NCI-H526 treated with DMSO at 0.1 percent for 48 hours (cell line): Measurements from ENCODE around the gene SIX3.

ENCODE experiments used
- DNase-seq: peaks from one replicate; lab custom pipeline; 2025; lab: John Stamatoyannopoulos, UW

SIX3 gene

DNA sequence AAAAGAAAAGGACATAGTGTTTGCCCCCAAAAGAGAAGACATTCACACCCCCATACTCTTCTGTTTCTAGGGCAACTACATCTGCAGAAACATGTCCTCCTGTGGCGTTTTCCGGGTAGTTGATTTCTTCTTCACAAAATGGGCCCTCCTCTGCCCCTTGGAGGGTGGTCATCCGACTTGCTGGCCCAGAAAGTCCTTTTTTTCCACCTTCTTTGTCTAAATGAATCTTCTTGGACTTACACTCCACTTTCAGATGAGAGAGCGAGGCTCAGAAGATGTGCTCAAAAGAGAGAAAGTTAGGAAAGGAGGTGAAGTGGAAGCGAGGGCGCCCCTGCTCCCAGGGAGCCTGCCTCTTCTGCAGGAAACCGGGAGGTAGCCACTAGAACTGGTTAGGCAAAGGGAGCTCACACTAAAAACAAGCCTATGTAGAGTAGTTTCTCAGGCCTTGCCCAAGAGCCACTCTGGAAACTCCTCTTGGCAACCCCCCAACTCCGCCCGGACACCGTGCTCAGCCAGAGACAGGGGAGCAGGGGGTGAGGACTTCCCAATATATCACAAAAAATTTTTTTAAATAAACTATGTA, 10.2 kb upstream of the SIX3 start:
- no peak for DNase-seq

DNA sequence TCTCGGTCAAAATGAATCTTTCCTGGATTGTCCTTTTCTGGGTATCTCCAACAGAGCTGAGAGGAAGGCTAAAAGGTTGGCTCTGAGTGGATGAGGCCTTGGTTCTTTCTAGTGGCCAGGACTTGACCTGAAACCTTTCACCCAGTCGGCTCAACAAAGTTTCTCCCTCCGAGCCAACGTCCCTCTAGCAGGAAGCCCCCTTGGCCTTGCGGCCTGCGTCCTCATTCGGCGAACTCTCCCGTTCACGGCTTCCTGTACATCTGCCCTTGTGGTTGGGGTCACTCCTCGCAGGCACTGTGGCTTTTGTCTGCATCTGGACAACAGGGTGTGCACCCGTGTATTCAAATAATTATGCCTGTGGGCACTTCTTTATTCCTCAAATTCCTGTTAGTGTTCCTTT, 9.4 kb upstream of the SIX3 start:
- DNase-seq, result no peak

DNA sequence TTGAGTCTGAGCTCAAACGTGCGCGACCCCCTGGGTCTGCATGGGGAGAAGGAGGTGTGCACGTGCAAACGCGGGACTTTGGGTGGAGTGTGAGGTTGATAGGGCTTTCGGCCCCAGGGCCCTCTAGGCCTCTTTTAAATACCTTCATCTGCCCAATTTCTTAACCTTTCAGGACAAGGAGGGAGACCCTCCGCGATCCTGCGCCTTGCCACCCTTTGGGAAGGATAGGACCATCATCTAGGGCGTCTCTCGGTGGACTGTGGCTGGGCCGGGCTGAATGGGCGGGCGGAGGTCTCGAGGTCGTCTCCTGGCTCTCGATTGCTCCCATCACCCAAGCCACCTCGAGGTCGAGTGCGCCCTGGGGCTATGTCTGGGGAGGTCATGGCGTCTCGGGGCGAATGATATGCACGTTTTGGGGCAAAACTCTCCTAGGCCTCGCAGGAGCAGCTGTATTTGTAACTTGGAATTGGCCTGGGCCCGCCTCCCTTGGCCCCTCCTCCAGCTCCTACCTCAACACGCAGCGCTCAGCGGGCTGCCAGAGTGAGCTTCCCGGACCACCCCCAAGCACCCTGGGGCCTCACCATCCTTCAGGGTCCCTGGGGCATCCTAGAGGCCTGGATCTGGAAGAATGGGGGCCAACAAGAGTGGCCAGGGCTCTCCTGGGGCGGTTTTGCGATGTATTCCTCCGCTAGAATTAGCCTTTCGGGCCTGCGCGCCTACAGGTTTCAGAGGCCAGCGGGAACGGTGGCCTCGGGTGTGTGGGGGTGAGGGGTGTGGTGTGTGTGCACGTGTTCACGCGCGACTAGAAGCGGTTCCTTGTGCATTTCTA, 8.7 kb upstream of the SIX3 start:
- no peak for DNase-seq

DNA sequence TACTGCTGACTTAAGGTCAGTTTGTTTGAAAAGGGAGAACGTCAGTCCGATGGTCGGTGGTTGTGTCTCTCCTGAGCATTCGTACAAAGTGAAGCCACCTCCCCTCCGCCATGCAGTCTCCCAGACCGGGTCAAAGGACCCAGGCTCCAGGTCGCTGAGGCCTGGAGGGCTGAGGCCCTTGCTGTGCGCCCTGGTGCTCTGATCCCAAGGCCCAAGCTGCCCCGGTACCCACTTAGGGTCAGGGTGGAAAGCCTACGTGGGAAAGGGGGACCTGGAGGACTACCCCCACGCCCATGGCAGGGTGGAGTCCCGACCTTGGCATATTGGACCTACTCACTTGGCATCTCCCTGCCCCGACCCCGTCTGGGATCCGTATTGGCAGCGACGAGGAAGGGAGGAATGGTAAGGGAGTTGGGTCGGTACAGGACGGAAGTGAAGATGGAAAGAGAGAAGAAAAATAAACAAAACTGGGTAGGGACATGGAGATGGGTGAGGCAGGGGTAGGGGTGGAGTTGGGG, 8.0 kb upstream of the SIX3 start:
- DNase-seq, result no peak

DNA sequence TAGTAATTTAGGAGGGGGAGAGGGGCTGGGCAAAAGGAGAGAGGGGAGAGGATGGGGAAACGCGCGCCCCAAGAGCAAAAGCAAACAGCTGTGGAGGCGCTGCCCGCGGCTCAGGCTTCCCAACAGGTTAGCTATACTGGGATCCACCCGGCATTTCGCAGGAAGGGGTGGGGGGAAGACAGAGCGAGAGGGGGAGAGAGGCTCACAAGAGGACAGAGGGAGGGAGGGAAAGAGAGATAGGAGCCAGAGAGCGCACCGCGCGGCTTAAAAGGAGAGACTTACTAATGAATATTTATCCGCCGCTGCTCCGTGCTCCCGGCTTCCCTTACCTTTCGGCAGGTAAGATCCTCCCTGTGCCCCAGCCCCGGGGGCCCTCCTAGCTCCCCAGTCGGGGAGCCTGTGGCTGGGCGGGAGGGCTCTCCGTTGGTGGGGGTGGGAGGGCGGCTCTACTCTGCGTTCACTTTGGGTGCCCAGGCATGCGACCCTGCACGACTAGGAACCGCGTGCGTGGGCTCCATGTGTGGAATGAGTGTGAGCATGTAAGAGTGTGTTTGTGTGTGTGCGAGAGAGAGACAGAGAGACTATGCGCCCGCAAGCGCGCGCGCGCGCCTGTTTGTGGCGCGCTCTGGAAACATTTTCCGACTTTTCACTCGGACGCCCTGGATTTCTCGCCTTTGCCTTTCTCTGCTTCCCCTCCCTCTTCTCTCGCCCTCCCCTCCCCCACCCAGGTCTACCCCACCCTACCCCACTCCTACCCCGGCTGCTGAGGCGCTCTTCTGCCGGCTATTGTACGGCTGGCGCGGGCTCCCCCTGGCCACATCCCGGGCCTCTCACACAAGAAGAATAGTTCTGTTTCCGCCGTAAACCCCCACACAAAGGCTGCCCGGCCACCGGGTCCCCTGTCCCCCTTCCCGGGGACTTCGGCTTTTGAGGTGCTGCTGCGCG, 7.2 kb upstream of the SIX3 start:
- no peak for DNase-seq

DNA sequence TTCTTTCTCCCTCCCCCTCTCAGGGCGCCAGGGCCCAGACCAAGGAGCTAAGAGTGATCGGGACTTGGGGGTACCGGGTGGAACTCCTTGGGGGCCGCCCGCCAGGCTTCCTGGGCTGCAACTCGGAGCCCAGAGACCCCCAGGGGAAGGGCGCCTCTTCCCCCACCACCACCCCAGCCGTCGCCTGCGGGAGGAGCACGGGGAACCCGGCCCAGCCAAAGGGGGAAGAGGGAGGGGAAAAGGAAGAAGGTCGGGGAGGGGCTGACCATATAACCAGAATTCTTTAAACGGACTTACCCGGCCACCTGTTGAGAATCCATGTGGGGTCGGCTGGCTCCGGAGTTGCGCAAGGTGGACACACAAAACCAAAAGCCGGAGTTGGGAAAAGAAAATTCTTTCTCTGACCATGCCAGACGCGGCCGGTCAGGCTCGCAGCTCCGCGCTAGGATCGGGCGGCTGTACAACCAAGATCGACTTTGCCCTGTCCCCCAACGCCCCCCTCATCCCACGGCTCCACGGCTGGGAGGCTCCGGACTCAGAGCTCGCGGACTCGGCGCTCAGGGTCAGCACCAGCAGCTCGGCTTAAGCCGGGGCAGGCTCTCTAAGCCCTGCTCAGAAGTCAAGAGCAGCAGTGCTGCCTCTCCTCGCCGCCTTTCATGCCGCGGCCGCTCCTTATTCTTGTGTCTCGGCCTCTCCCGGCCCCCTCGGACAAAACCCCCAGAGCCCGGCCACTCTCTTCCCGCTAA, 6.3 kb upstream of the SIX3 start:
- no peak for DNase-seq

DNA sequence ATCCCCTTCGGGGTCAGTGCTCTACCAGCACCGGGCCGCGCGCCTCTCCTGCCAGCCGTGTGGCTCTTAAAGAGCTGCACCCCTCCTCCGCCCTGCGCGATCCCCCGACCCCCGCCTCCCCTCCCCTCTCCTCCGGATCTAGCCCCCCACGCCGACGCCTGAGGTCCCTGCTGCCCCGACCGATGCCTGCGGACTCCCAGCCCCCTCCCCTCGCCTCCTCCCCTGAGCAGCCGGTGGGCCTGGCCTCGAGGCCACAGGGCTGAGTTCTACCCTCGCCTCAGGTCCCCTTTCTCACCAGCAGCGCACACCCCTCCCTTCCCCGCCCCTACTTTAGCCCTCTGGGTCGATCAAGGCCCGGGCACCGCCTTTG, 5.8 kb upstream of the SIX3 start:
- DNase-seq, result no peak

DNA sequence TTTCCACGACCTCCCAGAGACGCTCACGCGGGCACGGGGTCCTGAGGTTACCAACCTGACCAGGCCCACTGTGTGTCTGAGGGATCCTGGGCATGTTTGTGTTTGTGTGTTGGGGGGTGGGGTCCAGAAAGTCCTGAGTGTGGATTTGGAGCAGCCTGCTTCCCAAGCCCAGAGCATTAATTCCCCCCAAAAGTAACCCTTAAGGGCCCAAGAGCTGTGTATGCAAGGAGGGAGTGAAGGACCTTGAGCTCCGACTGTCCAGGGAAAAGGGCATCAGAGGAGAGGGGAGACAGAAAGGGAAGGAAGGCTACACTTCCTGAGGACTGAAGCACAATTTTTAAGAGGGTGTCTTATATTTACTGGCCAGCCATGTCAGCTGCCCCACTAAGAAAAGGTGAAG, 5.2 kb upstream of the SIX3 start:
- DNase-seq, result no peak

DNA sequence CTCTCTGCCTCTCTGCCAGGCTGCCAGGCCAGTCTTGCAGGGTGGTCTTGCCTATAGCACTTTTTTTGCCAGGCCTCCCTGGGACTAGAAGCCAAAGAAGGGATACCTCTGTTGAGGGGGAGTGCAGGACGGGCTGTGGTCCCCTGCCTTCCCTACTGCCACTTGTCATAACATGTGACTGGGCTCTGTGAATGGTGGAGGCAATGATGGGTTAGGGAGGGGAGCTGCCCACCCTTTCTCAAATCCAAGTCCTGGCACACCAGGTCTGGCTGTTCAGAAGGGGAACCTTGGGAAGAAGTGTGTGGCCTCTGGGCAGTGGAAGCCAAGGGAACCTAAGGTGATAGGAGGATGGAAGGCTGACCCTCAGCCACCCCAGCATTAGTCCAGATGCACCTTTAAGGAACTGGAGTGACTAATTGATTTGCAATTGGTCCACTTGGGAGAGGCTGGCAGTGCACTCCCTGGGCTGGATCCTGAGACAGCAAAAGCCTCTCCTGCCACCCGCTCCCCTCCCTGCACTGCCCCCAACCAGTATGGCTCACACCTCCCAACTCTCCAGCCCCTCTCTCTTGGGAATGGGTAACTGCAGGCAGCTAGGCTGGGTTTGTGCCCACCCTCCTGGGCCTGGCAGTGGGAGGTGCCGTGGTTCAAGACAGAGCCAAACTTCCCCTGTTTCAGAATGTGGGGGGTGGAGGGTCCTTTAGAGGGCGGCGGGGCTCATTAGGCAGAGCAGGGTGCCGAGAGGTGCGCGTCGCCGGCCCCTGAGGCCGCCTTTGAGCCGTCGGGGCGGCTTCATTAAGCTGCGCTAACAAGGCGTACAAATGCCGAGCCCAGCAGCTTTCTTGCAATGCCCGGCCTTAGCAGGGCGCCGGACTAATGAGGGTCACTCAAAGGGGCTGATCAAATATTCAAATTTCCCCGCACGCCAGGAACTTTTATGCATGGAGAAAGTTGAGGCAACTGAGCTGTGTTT, 4.5 kb upstream of the SIX3 start:
- DNase-seq, result no peak

DNA sequence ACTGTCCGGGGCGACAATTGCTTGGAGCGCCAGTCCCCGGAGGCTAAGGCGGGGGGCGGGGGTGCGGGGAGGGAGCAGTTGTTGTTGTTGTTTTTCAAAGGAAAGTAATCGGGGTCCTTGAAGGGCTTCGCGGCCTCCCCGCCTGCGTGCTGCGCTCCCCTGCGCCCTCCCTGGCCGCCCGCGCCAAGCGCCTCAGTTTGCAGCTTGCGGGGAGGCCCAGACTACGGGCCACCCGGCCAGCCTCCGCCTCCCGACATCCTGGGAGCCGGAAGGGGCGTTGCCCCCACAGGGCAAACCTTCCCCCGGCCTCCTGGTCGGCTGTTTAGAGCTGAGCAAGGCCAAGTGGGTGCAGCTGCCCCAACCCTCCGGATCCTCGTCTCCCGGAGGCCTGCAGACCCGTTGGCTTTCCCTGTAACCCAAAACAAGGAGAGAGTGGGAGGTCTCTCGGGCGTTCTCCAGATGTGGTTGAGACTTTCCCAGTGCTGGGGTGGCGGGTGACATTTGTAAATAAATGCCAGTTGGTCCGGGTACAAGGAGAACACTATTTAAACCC, 3.7 kb upstream of the SIX3 start:
- DNase-seq, result no peak

DNA sequence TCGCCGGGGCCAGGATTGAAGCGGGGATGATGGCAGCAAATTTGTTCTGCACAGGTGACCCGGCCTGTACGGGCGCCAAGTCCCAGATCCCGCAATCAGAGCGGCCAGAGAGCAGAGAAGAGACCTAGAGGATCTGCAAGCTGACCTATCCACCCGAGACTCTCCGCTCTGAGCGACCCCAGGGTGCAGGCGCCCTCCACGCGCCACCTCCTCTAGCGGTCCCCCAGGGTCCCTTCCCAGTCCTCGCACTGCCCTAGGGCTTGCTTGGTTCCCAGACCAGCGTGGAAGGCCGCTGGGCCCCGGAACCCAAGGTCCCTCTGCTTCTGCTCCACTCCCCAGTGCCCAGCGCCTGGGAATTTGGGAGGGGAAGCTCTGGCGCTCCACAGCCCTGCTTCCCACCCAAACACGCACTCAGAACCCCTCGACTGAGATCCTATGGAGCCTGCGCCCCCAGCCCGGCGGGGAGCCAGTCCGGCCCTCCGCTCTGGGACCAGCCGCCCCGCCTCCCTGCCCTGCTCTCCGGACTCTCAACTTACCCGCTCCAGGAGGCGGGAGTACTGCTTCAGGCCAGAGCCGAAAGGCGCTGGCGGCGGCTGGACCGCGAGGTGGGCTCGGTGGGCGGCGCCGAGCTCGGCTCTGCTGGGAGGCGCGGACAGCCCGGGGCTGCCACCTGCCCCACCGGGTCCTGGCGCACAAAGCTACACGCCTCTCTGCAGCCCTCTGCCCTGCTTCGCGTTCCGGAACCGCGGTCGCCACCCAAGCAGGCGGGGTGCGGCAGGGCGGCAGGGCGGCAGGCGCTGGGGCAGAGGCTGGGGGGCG, 3.0 kb upstream of the SIX3 start:
- DNase-seq, result no peak

DNA sequence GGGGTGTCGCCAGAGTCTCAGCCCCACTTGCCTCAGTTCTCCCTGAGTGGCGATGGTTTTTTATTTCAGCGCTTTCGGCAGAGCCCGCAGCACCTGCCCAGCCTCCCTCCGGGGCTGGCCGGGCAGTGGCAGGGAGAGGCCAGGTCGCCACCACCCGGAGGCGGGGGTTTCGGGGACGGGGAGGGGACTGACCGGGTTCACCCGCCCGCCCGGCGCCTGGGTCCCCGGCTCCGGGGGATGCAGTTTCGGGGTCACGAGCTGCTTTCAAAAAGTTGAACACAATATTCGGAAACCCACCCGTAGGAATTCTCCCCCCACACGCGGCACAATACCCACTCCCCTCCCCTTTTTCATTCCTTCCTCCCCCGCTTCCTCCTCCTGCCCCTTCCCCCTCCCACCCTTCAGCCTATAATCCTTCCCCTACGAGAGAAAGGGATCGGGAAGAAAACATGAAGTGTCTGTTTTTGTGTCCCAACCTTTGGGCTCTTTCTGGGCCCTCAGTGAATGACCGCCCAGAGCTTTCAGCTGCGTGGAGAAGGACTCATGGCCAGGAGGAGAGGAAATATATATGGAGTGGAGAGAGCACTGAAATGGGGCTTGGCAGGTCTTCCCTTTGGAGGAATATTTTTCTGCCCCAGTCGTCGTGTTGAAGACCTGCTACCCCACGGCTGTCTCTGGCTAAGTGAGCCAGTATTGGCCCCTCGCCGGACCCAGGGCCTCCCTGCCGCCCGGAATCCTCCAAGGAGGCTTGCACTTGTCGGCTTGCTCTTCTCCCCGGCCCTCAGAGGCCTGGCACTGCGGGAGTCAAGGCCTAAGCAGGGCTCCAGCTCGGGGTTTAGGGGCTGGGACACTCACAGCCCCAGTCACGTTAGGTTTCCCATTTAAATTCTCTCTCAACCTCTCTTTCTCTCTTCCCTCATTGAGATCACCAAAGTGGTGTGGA, 2.1 kb upstream of the SIX3 start:
- no peak for DNase-seq

DNA sequence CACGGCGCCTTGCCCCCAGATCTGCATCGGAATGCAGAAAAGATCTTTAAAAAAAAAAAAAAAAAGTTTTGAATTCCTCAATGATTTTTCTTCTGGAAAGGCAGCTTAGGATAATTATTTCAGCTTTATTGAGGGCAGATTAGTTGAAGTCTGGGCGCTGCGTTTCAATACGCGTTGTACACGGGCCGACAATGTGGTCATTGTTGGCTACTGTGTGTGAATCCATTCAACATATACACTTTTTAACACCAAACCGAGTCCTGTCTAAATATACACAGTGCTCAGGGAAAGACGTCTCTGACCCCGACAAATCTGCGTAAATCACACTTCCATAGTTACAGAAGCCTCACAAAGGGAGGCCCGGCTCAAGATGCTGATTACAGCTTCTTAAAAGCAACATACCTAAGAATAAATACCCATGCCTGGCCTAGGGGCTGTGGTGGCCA, 1.4 kb upstream of the SIX3 start:
- no peak for DNase-seq

DNA sequence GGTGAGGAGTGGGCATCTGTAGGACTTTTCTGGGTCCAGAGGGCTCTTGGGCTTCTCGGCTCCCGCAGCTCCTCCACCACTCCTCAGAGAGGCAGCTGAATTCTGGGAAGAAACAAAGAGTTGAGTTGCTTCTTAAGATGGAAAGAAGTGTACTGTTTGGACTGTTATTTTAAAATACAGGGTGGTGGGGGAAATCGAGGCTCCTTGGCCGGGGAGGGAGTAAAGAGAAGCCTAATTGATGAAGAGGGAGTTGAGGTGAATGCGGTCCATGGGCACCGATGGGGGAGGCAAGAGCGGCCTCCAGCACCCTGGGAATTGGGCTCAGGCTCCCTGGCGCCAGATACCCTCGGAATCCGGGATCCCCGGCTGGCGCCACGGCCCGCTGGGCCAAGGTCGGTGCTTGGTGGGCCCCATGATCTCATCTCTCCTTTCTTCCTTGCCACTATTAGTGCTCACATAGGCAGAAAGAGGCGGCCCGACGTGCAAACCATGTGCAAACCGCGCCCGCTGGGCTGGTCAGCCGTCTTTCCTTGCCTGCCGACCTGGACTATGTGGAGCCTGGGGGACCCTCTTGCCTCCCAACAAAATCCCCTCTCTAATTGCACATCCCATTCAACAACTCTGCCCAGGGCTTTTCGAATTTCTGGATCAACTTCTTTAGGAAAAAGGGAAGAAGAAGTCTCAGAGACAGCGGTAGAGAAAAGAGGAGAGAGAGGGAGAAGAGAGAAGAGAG, 604 bp upstream of the SIX3 start:
- DNase-seq, result no peak

DNA sequence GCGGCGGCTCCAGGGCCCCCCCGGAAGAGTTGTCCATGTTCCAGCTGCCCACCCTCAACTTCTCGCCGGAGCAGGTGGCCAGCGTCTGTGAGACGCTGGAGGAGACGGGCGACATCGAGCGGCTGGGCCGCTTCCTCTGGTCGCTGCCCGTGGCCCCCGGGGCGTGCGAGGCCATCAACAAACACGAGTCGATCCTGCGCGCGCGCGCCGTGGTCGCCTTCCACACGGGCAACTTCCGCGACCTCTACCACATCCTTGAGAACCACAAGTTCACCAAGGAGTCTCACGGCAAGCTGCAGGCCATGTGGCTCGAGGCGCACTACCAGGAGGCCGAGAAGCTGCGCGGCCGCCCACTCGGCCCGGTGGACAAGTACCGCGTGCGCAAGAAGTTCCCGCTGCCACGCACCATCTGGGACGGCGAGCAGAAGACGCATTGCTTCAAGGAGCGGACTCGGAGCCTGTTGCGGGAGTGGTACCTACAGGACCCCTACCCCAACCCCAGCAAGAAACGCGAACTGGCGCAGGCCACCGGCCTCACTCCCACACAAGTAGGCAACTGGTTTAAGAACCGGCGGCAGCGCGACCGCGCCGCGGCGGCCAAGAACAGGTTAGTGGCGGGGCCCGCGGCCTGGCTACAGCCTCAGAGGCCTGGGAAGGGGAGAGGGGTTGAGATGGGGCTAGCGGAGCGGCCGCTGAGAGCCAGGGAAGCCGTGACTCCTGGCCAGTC, 965 bp downstream of the SIX3 start:
- no peak for DNase-seq

DNA sequence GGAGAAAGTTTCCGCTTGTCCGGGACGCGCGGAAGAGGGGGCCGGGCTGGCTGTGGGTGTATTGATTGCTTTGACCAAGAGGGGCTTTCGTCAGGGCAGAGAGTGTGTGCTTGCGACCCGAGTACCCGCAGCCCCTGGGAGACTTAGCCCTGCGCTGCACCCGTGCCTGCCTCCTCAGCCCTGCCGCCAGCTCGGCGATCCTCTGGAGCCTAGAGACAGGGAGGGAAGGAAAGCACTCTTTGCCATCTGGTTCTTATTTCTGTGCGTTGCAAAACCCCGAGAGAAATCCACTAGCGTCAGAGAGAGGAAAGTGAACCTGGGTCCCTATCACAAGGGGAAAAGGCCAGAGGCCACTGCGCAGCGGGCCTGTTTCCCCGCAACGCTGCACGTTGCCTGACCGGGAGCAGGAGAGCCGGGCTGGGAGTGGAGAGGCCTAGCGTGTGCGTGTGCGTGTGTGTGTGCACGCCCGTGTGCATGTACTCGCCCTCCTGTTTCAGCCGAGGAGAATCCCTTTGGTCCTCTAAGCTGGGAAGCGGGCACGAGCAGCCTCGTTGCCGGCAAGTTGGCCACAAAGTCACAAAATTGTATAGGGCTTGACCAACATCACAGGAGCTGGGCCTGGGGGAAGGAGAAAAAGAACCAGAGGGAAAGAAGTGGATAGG, 1.7 kb downstream of the SIX3 start:
- DNase-seq, result no peak
